K562 (cell line): ENCODE results near the gene HSP90AA1. TPM values are rescaled to one million over a fixed set of nuclear protein-coding genes. Genes with fewer than 3 reads are reported as not detected.

Experiments used
- ARID2 ChIP-seq: fragments of 450-650 bp; IDR thresholded peaks from 2 replicates; pipeline ENCODE4 v1.6.1; 2017; ENCODE audit warnings: antibody characterized with exemption, mild to moderate bottlenecking
- BHLHE40 ChIP-seq: IDR thresholded peaks from 2 replicates; pipeline ENCODE4 v1.6.1; 2011; ENCODE audit warnings: low read length, improper control_type of control experiment
- DMBX1 ChIP-seq: fragments of 250-450 bp; sonication (Bioruptor Pico); IDR thresholded peaks from 2 replicates; pipeline ENCODE4 v1.8.0; 2022; ENCODE audit warnings: inconsistent platforms, mild to moderate bottlenecking, moderate library complexity, borderline replicate concordance
- E2F3 ChIP-seq: fragments of 250-450 bp; sonication (Bioruptor Pico); IDR thresholded peaks from 2 replicates; pipeline ENCODE4 v1.4.0; 2020; ENCODE audit warnings: mild to moderate bottlenecking
- ELF4 ChIP-seq: fragments of 450-650 bp; formaldehyde crosslinking; IDR thresholded peaks from 2 replicates; pipeline ENCODE4 v1.4.0; 2022; ENCODE audit warnings: missing genetic modification characterization
- GTF2E2 ChIP-seq: fragments of 200-800 bp; sonication (Bioruptor generic); IDR thresholded peaks from 2 replicates; pipeline ENCODE4 v1.6.1; 2016; ENCODE audit warnings: missing genetic modification characterization, missing compliant biosample characterization
- HDAC1 ChIP-seq, 2 experiments: fragments of 450-650 bp; IDR thresholded peaks; 2 replicates each; pipeline ENCODE4 v1.6.1; 2016 to 2017; ENCODE audit warnings: inconsistent platforms in 1 of 2, mild to moderate bottlenecking in 1 of 2, moderate library complexity in 1 of 2
- HDAC2 ChIP-seq: fragments of 450-650 bp; IDR thresholded peaks from 2 replicates; pipeline ENCODE4 v1.6.1; 2016; ENCODE audit warnings: mild to moderate bottlenecking
- KLF10 ChIP-seq: fragments of 250-450 bp; sonication (Bioruptor Pico); IDR thresholded peaks from 2 replicates; pipeline ENCODE4 v1.6.1; 2021; ENCODE audit warnings: matching md5 sums
- MBD1 ChIP-seq: fragments of 250-450 bp; sonication (Bioruptor Pico); IDR thresholded peaks from 2 replicates; pipeline ENCODE4 v1.8.0; 2022; ENCODE audit warnings: inconsistent platforms
- MEF2A ChIP-seq: IDR thresholded peaks from 2 replicates; pipeline ENCODE4 v1.6.1; 2011; ENCODE audit warnings: low read depth, mild to moderate bottlenecking, low read length, moderate library complexity; ENCODE audit not compliant: control insufficient read depth
- MXD1 ChIP-seq: fragments of 250-450 bp; sonication (Bioruptor Pico); IDR thresholded peaks from 2 replicates; pipeline ENCODE4 v1.8.0; 2021; ENCODE audit warnings: borderline replicate concordance, mild to moderate bottlenecking, moderate library complexity; ENCODE audit not compliant: poor library complexity, severe bottlenecking
- NCOA1 ChIP-seq: fragments of 450-650 bp; IDR thresholded peaks from 2 replicates; pipeline ENCODE4 v1.6.1; 2016; ENCODE audit warnings: low read depth
- NR2C2 ChIP-seq, 2 experiments: fragments of 200-800 bp in 1 of 2; sonication (Bioruptor generic) in 1 of 2; sonication (generic) in 1 of 2; formaldehyde crosslinking in 1 of 2; IDR thresholded peaks; 2 replicates each; pipeline versions ENCODE4 v1.6.1 to v1.8.0; 2016 to 2022; ENCODE audit warnings: mild to moderate bottlenecking in 1 of 2, missing compliant biosample characterization in 1 of 2, missing genetic modification characterization in 1 of 2, missing genetic modification reagents in 1 of 2
- POLR2AphosphoS5 ChIP-seq: IDR thresholded peaks from 2 replicates; pipeline ENCODE4 v1.6.1; 2011; ENCODE audit warnings: mild to moderate bottlenecking, low read depth, low read length, moderate library complexity; ENCODE audit not compliant: control insufficient read depth, insufficient read depth
- PYGO2 ChIP-seq: fragments of 450-650 bp; IDR thresholded peaks from 2 replicates; pipeline ENCODE4 v1.6.1; 2016; ENCODE audit warnings: mild to moderate bottlenecking, missing genetic modification characterization, moderate library complexity, missing compliant biosample characterization
- SAFB ChIP-seq: fragments of 200-400 bp; formaldehyde crosslinking; IDR thresholded peaks from 2 replicates; pipeline ENCODE4 v1.6.1; 2017; ENCODE audit warnings: low read depth, low read length, borderline replicate concordance
- SIX5 ChIP-seq, 2 experiments: IDR thresholded peaks; 2 replicates each; pipeline ENCODE4 v1.6.1; 2011; ENCODE audit warnings: low read length in 2 of 2, borderline replicate concordance in 1 of 2, low read depth in 1 of 2, mild to moderate bottlenecking in 1 of 2, moderate library complexity in 1 of 2; ENCODE audit not compliant: insufficient read depth in 1 of 2
- SMARCB1 ChIP-seq: IDR thresholded peaks from 2 replicates; pipeline ENCODE4 v1.6.1; 2011; ENCODE audit warnings: improper control_type of control experiment, low read depth; ENCODE audit not compliant: insufficient read length
- SREBF1 ChIP-seq: fragments of 150-350 bp; IDR thresholded peaks from 2 replicates; pipeline ENCODE4 v1.6.1; 2014; ENCODE audit warnings: antibody characterized with exemption, low read depth, low read length, borderline replicate concordance
- STAT5B ChIP-seq: fragments of 250-450 bp; sonication (Bioruptor Pico); IDR thresholded peaks from 2 replicates; pipeline ENCODE4 v1.8.0; 2021; ENCODE audit warnings: mild to moderate bottlenecking, inconsistent platforms
- TFAM ChIP-seq: fragments of 250-450 bp; sonication (Bioruptor Pico); conservative IDR thresholded peaks from 2 replicates; pipeline ENCODE4 v1.5.0; 2021; ENCODE audit warnings: mild to moderate bottlenecking, moderate library complexity
- ZBTB33 ChIP-seq: sonication (generic); formaldehyde crosslinking; IDR thresholded peaks from 2 replicates; pipeline ENCODE4 v1.8.1; 2023; ENCODE audit warnings: mild to moderate bottlenecking, missing genetic modification reagents
- ZNF146 ChIP-seq: IDR thresholded peaks from one replicate; pipeline ENCODE4 v1.6.1; 2018; ENCODE audit warnings: missing compliant biosample characterization; ENCODE audit not compliant: unreplicated experiment
- ZNF444 ChIP-seq: fragments of 250-450 bp; sonication (Bioruptor Pico); IDR thresholded peaks from 2 replicates; pipeline ENCODE4 v1.4.0; 2020; ENCODE audit warnings: mild to moderate bottlenecking, moderate library complexity
- polyA plus RNA-seq, 8 experiments: library from polyadenylated mRNA; depleted of rRNA in 4 of 8; stranded (reverse) in 5 of 8; unstranded in 3 of 8; fragments of >200 nt; fragmentation: Nextera tagmentation in 2 of 8; fragmentation: Illumina TruSeq in 1 of 8; extraction: Ambion mirVana in 2 of 8; extraction: Trizol in 1 of 8; gene quantifications; 2 replicates each; pipeline versions ENCODE4 v1.2.1 to v1.2.3, GENCODE V29; 2011 to 2014; ENCODE audit warnings: inconsistent platforms in 1 of 8, missing spikeins in 1 of 8
- total RNA-seq, 7 experiments: library from RNA; depleted of rRNA in 6 of 7; stranded (reverse); fragments of >200 nt in 6 of 7; fragmentation: Illumina TruSeq in 2 of 7; extraction: Trizol in 2 of 7; gene quantifications; 2 replicates each; pipeline versions ENCODE4 v1.2.1 to v1.2.3, GENCODE V29; 2011 to 2021; ENCODE audit warnings: low replicate concordance in 1 of 7

The HSP90AA1 gene
- total and polyA plus RNA-seq, 9 of the 15 experiments (the other 6 are each of a cell fraction or from before 2014, with no cell fraction given), result 377 to 1,731 (median 879) TPM

GRCh38 chr14:102088012-102088792 is 1.4 kb upstream of the HSP90AA1 start (continued):
- TF ChIP-seq ZBTB33 (CRISPR knock-in tag), result no peak
- no peak for TF ChIP-seq BHLHE40
- TF ChIP-seq PYGO2 (tag), result no peak
- TF ChIP-seq SREBF1, result no peak
- TF ChIP-seq ZNF146 (CRISPR knock-in tag), result no peak
- TF ChIP-seq MXD1, result no peak
- no peak for TF ChIP-seq STAT5B
- no peak for TF ChIP-seq HDAC1 (IDR thresholded peaks at IDR 0.05)
- no peak for TF ChIP-seq ARID2
- no peak for TF ChIP-seq GTF2E2 (tag)
- TF ChIP-seq DMBX1 (CRISPR knock-in tag), result 0 out of 2 replicates have a peak, but pooled peaks have one; percentile 27
- no peak for TF ChIP-seq ELF4 (CRISPR knock-in tag)
- TF ChIP-seq SMARCB1, result no peak
- TF ChIP-seq E2F3 (CRISPR knock-in tag), result peak; percentile 19; the same call in 1 of the 2 replicates
- no peak for TF ChIP-seq NR2C2 (CRISPR knock-in tag; IDR thresholded peaks at IDR 0.05)
- TF ChIP-seq NR2C2 (tag; IDR thresholded peaks at IDR 0.05), result no peak
- no peak for TF ChIP-seq SAFB
- TF ChIP-seq HDAC2, result no peak
- no peak for TF ChIP-seq KLF10
- TF ChIP-seq TFAM (CRISPR knock-in tag), result no peak
- no peak for TF ChIP-seq ZNF444 (CRISPR knock-in tag)
- no peak for TF ChIP-seq NCOA1
- no peak for TF ChIP-seq SIX5 (IDR thresholded peaks at IDR 0.05; ENCODE audit: borderline replicate concordance in 1 of 2, insufficient read depth in 1 of 2, low read depth in 1 of 2, low read length in 2 of 2)
- no peak for TF ChIP-seq MEF2A
- peak; percentile 33; the same call in 1 of the 2 replicates for TF ChIP-seq MBD1 (CRISPR knock-in tag)
- no peak for TF ChIP-seq POLR2AphosphoS5
